Effector memory CD4-positive, alpha-beta T cell (primary cell): ENCODE data around the gene AGXT2.
"Not testable (repeated sequence)": the region's sequence is repeated elsewhere in the genome, so short reads cannot be mapped to it uniquely, and the experiment has no call there.

Source experiments
- DNase-seq, 3 donors: peaks; one replicate each; pipeline ENCODE4 v3.0.0-alpha.2; 2020
- H3K27ac ChIP-seq: 2 replicates; pipeline ENCODE4 v1.7.0; 2013; ENCODE audit warnings: mild to moderate bottlenecking, low read length, moderate library complexity; ENCODE audit not compliant: insufficient read depth, poor library complexity, severe bottlenecking
- H3K27me3 ChIP-seq: replicated peaks from 2 replicates; pipeline ENCODE4 v1.7.0; 2013; ENCODE audit warnings: mild to moderate bottlenecking, low read length; ENCODE audit not compliant: insufficient read depth, control insufficient read depth, poor library complexity, severe bottlenecking
- H3K36me3 ChIP-seq: 2 replicates; pipeline ENCODE4 v1.7.0; 2013; ENCODE audit warnings: mild to moderate bottlenecking, low read length, moderate library complexity; ENCODE audit not compliant: control insufficient read depth, insufficient read depth
- H3K4me1 ChIP-seq: 2 replicates; pipeline ENCODE4 v1.7.0; 2013; ENCODE audit warnings: low read length, mild to moderate bottlenecking; ENCODE audit not compliant: control insufficient read depth, insufficient read depth, poor library complexity, severe bottlenecking
- H3K4me3 ChIP-seq: 2 replicates; pipeline ENCODE4 v1.7.0; 2013; ENCODE audit warnings: low read length, low read depth, mild to moderate bottlenecking; ENCODE audit not compliant: insufficient read depth, poor library complexity, severe bottlenecking
- H3K9me3 ChIP-seq: 2 replicates; pipeline ENCODE4 v1.7.0; 2013; ENCODE audit warnings: mild to moderate bottlenecking, low read length, moderate library complexity; ENCODE audit not compliant: control insufficient read depth

The AGXT2 gene

DNA sequence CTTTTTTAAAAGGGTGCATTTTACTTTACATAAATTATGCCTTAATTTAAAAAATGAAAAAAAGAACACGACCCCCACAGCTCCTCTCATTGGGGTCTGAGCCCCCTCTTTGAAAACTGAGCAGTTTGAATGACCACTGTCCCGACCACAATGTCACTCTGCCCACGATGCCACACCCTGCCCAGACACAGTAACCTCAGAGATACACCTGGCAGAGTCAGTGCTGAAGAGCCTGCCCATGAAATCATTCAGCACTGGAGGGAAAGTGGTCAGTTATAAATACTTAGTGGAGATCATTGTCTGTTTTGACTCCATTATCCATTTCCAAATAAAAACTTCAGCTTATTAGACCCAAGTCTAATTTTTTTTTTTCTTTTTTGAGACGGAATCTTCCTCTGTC lies 69.1 kb downstream of the AGXT2 start:
- Histone ChIP-seq H3K4me3 (no peak overlapping the region), H3K4me1 (no peaks in the 10 kb centered on the region), H3K9me3 (no peaks in the 10 kb centered on the region), H3K27me3 (no peaks in the 10 kb centered on the region), H3K36me3 (no peaks in the 10 kb centered on the region), H3K27ac (no peak overlapping the region)
- DNase-seq: no peak

DNA sequence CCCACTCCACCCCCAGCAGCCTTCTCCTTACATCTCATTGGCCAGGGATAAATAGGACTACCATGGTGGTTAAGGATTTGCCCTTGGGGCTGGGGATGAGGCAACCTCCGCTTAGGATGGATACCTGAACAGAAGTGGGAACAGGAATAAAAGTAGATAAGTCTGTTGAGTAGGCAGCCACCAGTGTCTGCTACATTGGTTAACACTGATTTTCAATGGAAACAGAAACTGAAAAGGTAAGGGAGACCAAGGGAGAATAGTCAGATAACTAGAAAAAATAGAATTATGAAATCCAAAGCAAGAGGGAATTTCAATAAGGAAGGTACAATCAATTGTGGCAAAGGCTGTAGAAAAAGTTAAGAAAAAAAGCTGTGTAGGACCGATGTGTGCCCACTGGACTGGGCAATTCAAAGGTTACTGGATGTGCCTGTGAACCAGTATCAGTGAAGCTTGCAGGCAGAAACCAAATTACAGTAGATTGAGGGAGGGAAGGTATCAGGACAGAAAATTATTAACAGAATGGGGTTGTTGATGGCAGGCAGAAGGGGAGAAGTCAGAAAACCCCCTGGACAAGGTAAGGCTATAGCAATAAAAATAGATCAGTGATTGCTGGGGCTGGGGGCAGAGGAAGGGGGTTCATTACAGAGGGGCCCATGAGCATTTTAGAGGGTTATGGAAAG lies 69.7 kb downstream of the AGXT2 start:
- Histone ChIP-seq H3K9me3 (no peaks in the 10 kb centered on the region), H3K4me3 (no peak overlapping the region), H3K27ac (no peak overlapping the region), H3K4me1 (no peaks in the 10 kb centered on the region), H3K27me3 (no peaks in the 10 kb centered on the region), H3K36me3 (no peaks in the 10 kb centered on the region)
- no peak for DNase-seq

DNA sequence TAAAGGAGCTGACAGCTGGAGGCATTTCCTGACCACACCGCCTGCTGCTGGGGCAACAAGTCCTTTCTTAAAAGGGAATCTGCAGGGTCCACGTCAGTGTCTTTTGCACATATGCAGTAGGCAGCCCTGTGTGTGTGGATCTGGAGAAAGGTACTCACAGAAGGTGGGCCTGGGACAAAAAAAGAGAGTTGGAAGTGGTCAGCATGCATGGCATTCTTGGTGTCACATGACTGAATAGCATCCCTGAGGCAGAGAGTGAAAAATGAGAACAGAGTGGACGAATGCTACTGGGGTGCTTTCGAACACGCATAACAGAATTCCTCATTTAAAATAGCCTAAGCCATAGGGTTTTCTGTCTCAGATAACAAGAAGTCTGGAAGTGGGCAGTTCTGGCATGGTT lies 71.4 kb downstream of the AGXT2 start:
- H3K27me3 ChIP-seq: no peaks in the 10 kb centered on the region
- H3K36me3 ChIP-seq: no peaks in the 10 kb centered on the region
- no peak overlapping the region for H3K27ac ChIP-seq
- no peaks in the 10 kb centered on the region for H3K4me1 ChIP-seq
- H3K9me3 ChIP-seq: no peaks in the 10 kb centered on the region
- DNase-seq: no peak
- H3K4me3 ChIP-seq: no peak overlapping the region

DNA sequence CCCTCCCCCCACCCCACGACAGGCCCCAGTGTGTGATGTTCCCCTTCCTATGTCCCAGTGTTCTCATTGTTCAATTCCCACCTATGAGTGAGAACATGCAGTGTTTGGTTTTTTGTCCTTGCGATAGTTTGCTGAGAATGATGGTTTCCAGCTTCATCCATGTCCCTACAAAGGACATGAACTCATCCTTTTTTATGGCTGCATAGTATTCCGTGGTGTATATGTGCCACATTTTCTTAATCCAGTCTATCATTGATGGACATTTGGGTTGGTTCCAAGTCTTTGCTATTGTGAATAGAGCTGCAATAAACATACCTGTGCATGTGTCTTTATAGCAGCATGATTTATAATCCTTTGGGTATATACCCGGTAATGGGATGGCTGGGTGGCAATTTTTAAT lies 76.1 kb downstream of the AGXT2 start:
- H3K36me3 ChIP-seq, H3K4me3 ChIP-seq, H3K9me3 ChIP-seq, H3K27ac ChIP-seq, H3K27me3 ChIP-seq, H3K4me1 ChIP-seq, DNase-seq: not testable (repeated sequence)

DNA sequence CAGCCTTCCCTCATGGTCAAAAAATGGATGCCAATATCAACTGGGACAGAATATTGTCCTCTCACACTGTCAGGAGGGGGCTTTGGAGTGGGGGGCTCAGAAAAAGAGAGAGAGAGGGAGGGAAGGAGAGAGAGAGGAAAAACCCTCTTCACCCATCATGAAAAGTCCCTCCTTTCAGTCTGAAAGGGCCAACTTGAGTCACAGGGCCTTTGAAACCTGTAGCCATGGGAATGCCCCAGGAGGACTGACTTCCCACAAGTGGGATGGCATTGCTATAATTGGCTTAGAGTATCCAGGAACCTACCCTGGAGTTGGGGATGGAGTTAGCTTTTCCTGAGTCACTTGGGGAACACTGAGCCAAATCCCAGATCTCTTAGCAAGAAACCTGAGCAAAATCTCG lies 77.2 kb downstream of the AGXT2 start:
- H3K27ac ChIP-seq: no peak overlapping the region
- H3K4me1 ChIP-seq: no peaks in the 10 kb centered on the region
- H3K4me3 ChIP-seq: no peak overlapping the region
- no peaks in the 10 kb centered on the region for H3K27me3 ChIP-seq
- H3K36me3 ChIP-seq: no peaks in the 10 kb centered on the region
- no peak for DNase-seq
- no peaks in the 10 kb centered on the region for H3K9me3 ChIP-seq

DNA sequence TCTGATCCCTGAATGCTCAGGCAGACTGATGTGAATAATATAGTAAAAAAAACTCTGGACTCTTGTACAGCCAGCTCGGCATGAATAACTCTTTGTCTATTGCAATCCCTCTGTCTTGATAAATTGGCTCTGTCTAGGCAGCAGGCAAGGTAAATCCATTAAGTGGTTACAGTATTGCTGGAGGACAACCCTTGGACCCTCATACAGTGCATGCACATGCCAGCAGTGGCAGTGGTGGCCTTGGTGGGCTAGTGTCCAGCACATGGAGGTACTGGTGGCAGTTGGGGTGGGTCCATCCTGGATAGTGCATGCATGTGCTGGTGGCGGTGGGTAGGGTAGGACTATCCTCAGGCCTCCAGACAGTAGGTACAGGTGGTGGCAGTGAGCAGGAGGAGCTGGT lies 79.5 kb downstream of the AGXT2 start:
- no peaks in the 10 kb centered on the region for H3K4me1 ChIP-seq
- no peak overlapping the region for H3K4me3 ChIP-seq
- no peak for DNase-seq
- no peaks in the 10 kb centered on the region for H3K36me3 ChIP-seq
- no peaks in the 10 kb centered on the region for H3K9me3 ChIP-seq
- H3K27ac ChIP-seq: no peak overlapping the region
- H3K27me3 ChIP-seq: no peaks in the 10 kb centered on the region

DNA sequence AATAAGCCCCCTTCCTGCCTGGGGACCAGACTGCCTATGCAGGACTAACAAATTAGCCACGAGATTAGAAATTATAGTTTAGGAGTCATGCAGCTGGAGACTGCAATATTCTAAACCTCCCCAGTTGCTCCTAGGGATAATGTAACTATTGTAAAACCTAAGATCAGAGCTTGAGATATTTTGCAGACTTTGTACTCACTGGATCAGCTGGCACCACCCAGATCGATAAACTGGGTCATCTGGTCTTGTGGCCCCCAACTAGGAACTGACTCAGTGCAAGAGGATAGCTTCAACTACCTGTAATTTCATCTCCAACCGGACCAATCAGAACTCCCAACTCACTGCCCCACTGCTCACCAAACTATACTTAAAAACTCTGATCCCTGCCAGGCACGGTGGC lies 80.2 kb downstream of the AGXT2 start:
- no peaks in the 10 kb centered on the region for H3K36me3 ChIP-seq
- no peaks in the 10 kb centered on the region for H3K4me1 ChIP-seq
- no peak overlapping the region for H3K27ac ChIP-seq
- H3K9me3 ChIP-seq: no peaks in the 10 kb centered on the region
- no peak for DNase-seq
- H3K27me3 ChIP-seq: no peaks in the 10 kb centered on the region
- H3K4me3 ChIP-seq: no peak overlapping the region

DNA sequence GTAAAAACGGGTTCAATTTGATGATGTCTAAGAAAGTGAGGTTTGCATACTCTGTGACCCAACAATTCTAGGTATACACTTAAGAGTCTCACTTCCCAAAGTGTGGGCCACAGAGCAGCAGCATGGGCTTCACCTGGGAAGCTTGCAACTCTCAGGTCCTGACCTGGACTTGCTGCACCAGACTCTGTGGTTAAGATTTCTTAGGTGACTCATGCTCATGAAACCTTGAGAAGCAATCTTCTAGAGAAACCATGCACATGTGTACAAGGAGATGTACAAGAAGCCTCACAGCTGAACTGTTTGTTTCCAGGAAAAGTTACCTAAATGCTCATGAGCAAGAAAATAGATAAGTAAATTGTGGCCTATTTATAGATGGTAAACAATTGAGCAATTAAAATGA lies 88.4 kb downstream of the AGXT2 start:
- no peaks in the 10 kb centered on the region for H3K4me1 ChIP-seq
- no peak overlapping the region for H3K4me3 ChIP-seq
- no peaks in the 10 kb centered on the region for H3K9me3 ChIP-seq
- DNase-seq: no peak
- no peaks in the 10 kb centered on the region for H3K27me3 ChIP-seq
- H3K27ac ChIP-seq: no peak overlapping the region
- H3K36me3 ChIP-seq: peaks cover 9% of the 10 kb centered on the region

DNA sequence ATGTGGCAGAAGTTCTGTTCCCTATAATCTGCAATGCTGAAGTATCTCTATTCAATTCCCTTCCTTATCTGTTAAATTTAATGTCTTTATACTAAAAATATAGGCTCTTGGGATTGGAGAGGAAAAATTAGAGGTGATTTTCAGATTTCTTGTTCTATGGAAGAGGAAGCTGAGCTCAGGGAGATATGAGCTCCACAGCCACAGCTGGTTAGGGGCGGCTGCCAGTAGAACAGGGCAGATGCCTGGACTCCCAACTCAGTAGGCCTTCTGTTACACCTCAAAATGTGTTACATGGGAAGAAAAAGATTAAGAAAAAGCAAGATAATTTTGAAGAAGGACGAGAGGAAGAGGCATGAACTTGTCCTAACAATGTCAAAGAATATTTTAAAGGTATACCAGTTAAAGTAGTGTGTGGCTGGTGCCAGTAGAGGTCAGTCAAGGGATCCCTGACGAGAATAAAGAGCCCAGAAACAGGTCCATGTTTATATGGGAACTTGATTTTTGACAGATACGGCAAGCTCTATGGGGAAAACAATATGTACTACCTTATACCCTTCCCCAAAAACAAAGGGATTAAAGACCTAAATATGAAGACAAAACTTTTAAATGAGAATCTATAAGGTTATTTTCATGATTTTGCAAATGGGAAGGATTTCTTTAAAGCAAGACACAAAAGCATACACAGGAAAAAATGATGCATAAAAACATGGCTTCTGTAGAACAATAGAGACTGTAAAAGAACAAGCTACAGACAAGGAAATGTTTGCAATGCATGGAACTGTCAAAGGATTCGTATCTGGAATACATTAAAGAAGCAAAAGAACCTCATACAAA lies 89.7 kb downstream of the AGXT2 start:
- Histone ChIP-seq H3K4me3 (no peak overlapping the region), H3K36me3 (peaks cover 13% of the 10 kb centered on the region), H3K27me3 (no peaks in the 10 kb centered on the region), H3K4me1 (no peaks in the 10 kb centered on the region), H3K9me3 (no peaks in the 10 kb centered on the region), H3K27ac (no peak overlapping the region)
- DNase-seq: no peak

DNA sequence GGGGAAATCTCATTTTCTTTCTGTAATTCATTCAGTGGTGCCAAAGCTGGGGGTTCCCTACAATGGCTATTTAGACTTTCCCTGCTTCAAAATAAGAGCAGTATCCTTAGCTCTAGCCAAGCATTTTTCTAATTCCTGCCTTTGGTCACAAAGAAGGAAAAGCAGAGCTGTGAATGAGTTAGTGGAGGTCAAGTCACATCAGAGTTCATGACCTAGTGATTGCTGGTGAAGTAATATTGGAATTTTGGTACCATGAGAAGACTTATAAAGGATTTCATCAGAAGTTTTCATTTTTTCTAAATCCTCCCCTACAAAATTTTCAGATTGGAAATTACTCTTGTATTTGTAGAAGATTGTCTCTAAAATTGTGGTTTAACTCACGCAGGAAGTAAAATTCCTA lies 90.4 kb downstream of the AGXT2 start:
- Histone ChIP-seq H3K27ac (no peak overlapping the region), H3K27me3 (no peaks in the 10 kb centered on the region), H3K9me3 (no peaks in the 10 kb centered on the region), H3K4me1 (no peaks in the 10 kb centered on the region), H3K4me3 (no peak overlapping the region), H3K36me3 (peaks cover 13% of the 10 kb centered on the region)
- no peak for DNase-seq
